Uterus (tissue), 4 donors: ENCODE results near the gene TIMM8A. TPM values are rescaled to one million over a fixed set of nuclear protein-coding genes. Genes with fewer than 3 reads are reported as not detected.

Source experiments
- DNase-seq, 2 donors: peaks; one replicate each; pipeline ENCODE4 v3.0.0-alpha.2; 2019 to 2020
- H3K27ac ChIP-seq, 2 donors: fragments of 200-600 bp; sonication (generic); 1 replicate in 1 of 2; 2 replicates in 1 of 2; pipeline ENCODE4 v1.5.1; 2016 to 2018
- H3K27me3 ChIP-seq, 2 donors: fragments of 200-600 bp; sonication (generic); one replicate each; pipeline ENCODE4 v1.5.1; 2018 to 2019; ENCODE audit warnings: control low read depth in 1 of 2
- H3K36me3 ChIP-seq, 2 donors: fragments of 200-600 bp; sonication (generic); one replicate each; pipeline ENCODE4 v1.5.1; 2019; ENCODE audit warnings: control low read depth in 1 of 2
- H3K4me1 ChIP-seq, 2 donors: fragments of 200-600 bp; sonication (generic); one replicate each; pipeline ENCODE4 v1.5.1; 2018 to 2019; ENCODE audit warnings: control low read depth in 1 of 2
- H3K4me3 ChIP-seq, 2 donors: fragments of 200-600 bp; sonication (generic); 1 replicate in 1 of 2; 2 replicates in 1 of 2; pipeline ENCODE4 v1.5.1; 2018 to 2019; ENCODE audit warnings: mild to moderate bottlenecking in 1 of 2
- H3K9me3 ChIP-seq, 2 donors: fragments of 200-600 bp; sonication (generic); one replicate each; pipeline ENCODE4 v1.5.1; 2019; ENCODE audit warnings: control low read depth in 1 of 2
- POLR2A ChIP-seq, 2 donors: fragments of 450-650 bp; IDR thresholded peaks; one replicate each; pipeline ENCODE4 v1.6.1; 2016; ENCODE audit warnings: antibody characterized with exemption in 2 of 2, mild to moderate bottlenecking in 1 of 2, moderate library complexity in 1 of 2
- intact Hi-C: fragments of 100-400 bp; cut with DNase I; formaldehyde crosslinking; loops from one replicate; pipeline ENCODE4 v1.15.1; 2023; ENCODE audit warnings: low total_unique reads
- total RNA-seq, 4 donors: library from RNA; depleted of rRNA in 3 of 4; stranded (reverse); fragments of >200 nt in 3 of 4; gene quantifications; one replicate each; pipeline versions ENCODE4 v1.1.0 to v1.2.4, GENCODE V29; 2014 to 2023
- TF ChIP-seq, protein P1 (sequence below), 4 experiments: fragments of 200-600 bp in 2 of 4; fragments of 450-650 bp in 2 of 4; sonication (generic) in 2 of 4; IDR thresholded peaks; one replicate each; pipeline ENCODE4 v1.5.1; 2016 to 2019; ENCODE audit warnings: antibody characterized with exemption in 4 of 4, mild to moderate bottlenecking in 2 of 4, moderate library complexity in 1 of 4
- donor health status: DM: yes; HTN: yes; CAD: no.

TIMM8A gene
- total RNA-seq, 4 donors from 2014 or later = 7.0 to 11.0 TPM; not detected in 2

DNA sequence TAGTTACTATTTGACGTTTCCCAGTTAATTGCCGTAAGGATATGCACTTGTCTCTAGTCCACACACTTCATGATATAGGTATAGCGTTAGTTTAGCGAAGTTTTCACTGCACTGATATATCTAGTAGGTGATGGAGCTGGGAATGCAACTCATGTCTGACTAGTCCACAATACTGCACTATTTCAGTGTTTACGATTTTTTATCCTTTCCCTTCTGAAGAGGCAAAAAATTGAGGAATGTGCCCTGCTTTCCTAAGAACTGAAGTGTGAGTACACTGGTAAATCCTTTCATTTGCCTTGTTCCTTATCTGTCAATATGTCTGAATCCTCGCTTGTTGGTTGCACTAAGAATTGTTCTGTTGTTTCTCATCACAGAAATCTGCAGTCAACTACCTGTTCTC is 43.3 kb upstream of the TIMM8A start:
- peak overlapping the region in 1 of 2 donors; percentile 42 for H3K4me3 ChIP-seq
- intact Hi-C loops = no loop called here
- H3K4me1 ChIP-seq = no peaks in the 10 kb centered on the region
- H3K36me3 ChIP-seq = no peaks in the 10 kb centered on the region
- DNase-seq = no peak
- H3K27me3 ChIP-seq = no peaks in the 10 kb centered on the region
- TF ChIP-seq POLR2A (IDR thresholded peaks at IDR 0.05) = no peak
- TF ChIP-seq, protein P1, sequence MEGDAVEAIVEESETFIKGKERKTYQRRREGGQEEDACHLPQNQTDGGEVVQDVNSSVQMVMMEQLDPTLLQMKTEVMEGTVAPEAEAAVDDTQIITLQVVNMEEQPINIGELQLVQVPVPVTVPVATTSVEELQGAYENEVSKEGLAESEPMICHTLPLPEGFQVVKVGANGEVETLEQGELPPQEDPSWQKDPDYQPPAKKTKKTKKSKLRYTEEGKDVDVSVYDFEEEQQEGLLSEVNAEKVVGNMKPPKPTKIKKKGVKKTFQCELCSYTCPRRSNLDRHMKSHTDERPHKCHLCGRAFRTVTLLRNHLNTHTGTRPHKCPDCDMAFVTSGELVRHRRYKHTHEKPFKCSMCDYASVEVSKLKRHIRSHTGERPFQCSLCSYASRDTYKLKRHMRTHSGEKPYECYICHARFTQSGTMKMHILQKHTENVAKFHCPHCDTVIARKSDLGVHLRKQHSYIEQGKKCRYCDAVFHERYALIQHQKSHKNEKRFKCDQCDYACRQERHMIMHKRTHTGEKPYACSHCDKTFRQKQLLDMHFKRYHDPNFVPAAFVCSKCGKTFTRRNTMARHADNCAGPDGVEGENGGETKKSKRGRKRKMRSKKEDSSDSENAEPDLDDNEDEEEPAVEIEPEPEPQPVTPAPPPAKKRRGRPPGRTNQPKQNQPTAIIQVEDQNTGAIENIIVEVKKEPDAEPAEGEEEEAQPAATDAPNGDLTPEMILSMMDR (IDR thresholded peaks at IDR 0.05) = no peak
- H3K9me3 ChIP-seq = no peaks in the 10 kb centered on the region
- H3K27ac ChIP-seq = peak overlapping the region; percentile 77 to 82

DNA sequence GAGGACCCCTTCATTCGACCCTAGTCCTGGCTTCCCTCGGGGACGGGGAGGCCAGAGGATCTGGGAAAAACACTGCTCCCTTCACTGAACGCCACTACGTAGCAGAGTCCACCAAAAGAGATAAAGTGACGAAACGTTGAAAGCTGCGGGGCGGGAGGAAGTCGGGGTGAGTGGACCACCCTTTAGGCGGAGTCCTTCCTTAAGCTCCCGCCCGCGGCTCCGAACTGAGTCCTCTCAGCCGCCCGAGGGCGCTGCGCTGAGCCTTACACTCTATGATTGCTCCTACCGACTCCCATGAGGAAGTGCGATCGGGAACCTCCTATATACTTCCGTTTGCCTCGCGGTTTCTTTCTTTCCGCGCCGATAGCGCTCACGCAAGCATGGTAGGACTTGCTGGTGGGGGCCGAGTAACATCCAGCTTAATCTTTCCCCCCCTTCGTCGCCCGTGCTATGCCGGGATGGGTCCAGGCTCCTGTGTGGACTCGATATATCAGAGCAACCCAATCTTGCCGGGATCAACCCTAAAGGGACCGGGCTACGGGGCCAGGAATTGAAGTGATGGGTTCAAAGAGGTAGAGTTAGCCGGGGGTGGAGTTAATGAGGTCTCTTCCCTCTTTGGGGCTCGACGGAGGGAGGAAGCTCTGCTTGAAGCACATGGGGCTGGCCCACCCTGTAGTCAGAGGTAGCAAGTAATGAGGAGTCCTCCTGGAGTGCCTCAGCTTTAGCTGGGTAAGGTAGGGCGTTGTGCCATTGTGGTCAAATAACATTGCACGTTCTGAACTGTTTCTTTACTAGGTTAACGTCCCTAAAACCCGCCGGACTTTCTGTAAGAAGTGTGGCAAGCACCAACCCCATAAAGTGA is 42.4 kb upstream of the TIMM8A start, which contains the start of gene RPL36A:
Gene RPL36A (plus strand): TSS at position 348 of the 862 bp plus-strand sequence. CDS start 33 bp downstream, at position 381.
- H3K27me3 ChIP-seq = no peaks in the 10 kb centered on the region

DNA sequence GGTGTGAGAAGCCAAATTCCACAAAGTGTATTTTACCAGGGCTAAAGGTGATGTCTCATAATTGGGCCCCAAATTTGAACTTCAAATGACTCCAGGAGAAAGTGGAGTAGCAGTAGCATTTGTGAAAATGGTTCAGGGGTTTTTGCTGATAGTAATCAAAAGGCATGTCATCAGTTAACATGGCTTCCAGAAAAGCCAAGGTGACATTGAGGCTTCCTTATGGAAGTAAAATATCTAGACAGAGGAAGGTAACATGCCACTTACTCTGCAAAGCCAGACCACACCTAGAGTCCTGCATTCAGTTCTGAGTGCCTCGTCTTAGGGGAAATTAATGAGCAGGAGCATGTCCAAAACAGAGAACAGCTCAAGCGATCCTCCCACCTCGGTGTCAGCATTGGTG is 40.1 kb upstream of the TIMM8A start:
- no peaks in the 10 kb centered on the region for H3K4me1 ChIP-seq
- no peak for TF ChIP-seq POLR2A (IDR thresholded peaks at IDR 0.05)
- TF ChIP-seq, protein P1 (IDR thresholded peaks at IDR 0.05) = no peak
- H3K36me3 ChIP-seq = no peaks in the 10 kb centered on the region
- DNase-seq = no peak
- H3K4me3 ChIP-seq = no peak overlapping the region
- no peaks in the 10 kb centered on the region for H3K9me3 ChIP-seq
- no peaks in the 10 kb centered on the region for H3K27me3 ChIP-seq
- H3K27ac ChIP-seq = no peak overlapping the region
- intact Hi-C loops = no loop called here

More for the DNA sequence above, 42.4 kb upstream of the TIMM8A start, which contains the start of gene RPL36A:
- DNase-seq = peak; percentile 84 to 86
- Histone ChIP-seq H3K4me1 (no peaks in the 10 kb centered on the region), H3K4me3 (peak within 1 kb of the TSS; percentile 41 to 42), H3K36me3 (no peaks in the 10 kb centered on the region), H3K27ac (peak within 1 kb of the TSS; percentile 77 to 82), H3K9me3 (no peaks in the 10 kb centered on the region)
- TF ChIP-seq POLR2A (IDR thresholded peaks at IDR 0.05) = peak; percentile 61 to 75
- TF ChIP-seq, protein P1 (IDR thresholded peaks at IDR 0.05) = peak; percentile 62 to 69 (median 66)
- intact Hi-C loops = no loop called here

DNA sequence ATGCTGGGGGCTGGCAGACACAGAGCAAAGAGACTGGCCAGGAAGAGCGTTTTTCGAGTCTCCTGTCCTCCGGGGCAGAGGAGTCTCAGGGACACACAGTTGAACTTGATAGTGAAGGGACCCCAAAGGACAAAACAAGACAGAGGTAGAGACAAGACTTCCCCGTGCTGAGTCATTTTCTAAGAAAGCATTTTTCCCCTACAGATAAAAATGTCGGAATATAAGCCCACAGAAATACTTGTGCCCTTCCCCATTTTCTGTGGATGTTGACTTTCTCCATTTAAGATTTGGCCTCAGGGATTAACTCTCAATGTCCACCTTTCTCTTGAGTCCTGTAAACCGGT is 38.0 kb upstream of the TIMM8A start:
- H3K36me3 ChIP-seq = no peaks in the 10 kb centered on the region
- TF ChIP-seq, protein P1 (IDR thresholded peaks at IDR 0.05) = no peak
- TF ChIP-seq POLR2A (IDR thresholded peaks at IDR 0.05) = no peak
- no peak for DNase-seq
- intact Hi-C loops = no loop called here
- no peak overlapping the region for H3K4me3 ChIP-seq
- H3K4me1 ChIP-seq = no peaks in the 10 kb centered on the region
- no peaks in the 10 kb centered on the region for H3K27me3 ChIP-seq
- H3K9me3 ChIP-seq = no peaks in the 10 kb centered on the region
- H3K27ac ChIP-seq = no peak overlapping the region

DNA sequence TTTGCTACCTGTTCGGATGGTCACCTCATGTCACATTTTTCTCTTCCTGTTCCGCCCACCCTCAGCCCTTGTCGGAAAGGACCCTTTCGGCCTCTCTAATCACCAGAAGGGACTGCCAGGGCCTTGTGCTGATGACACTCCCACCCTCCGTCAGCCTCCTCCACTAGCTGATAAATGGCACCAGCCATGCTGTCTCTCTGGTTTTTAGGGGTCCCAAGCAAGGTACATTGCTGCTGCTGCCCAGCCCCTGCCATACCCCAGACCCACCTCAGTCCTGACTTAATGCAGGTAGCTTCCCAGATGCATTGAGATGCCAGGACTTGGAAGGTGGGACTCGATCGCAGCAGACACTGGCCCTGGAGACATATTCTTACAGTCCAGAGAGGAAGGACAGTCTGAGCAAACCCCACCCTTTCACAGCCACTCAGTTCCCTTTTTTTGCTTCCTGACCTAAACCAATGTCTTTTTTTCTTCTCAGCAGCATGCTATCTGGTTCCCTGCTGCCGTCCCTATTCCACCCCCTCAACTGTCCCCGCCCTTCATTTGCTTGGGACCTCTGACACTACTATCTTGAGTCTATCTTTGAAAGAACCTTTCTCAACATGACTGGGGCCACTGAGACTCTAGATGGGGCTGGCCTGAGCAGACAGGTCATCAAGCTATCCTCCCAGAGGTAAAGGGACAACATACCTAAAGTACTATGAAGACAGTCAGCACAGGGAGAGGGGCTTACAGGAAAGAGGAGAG is 37.4 kb upstream of the TIMM8A start, which contains the start of gene BTK:
Gene BTK (minus strand): TSS at position 397 of the 747 bp plus-strand sequence. CDS start 10,907 bp downstream, outside the sequence.
- H3K36me3 ChIP-seq = no peaks in the 10 kb centered on the region
- TF ChIP-seq, protein P1 (IDR thresholded peaks at IDR 0.05) = no peak
- no peak for TF ChIP-seq POLR2A (IDR thresholded peaks at IDR 0.05)
- no peak for DNase-seq
- no peak within 1 kb of the TSS for H3K4me3 ChIP-seq
- intact Hi-C loops = no loop called here
- no peaks in the 10 kb centered on the region for H3K9me3 ChIP-seq
- H3K4me1 ChIP-seq = no peaks in the 10 kb centered on the region
- no peaks in the 10 kb centered on the region for H3K27me3 ChIP-seq
- no peak within 1 kb of the TSS for H3K27ac ChIP-seq
